WTC11 (cell line): ENCODE results near the gene TET1. TPM values are rescaled to one million over a fixed set of nuclear protein-coding genes. Genes with fewer than 3 reads are reported as not detected.
"Not testable (repeated sequence)": the region's sequence is repeated elsewhere in the genome, so short reads cannot be mapped to it uniquely, and the experiment has no call there.

Source experiments
- ATAC-seq: fragments of 200-7000 bp; cut with Tn5 transposase; 2 replicates; pipeline ENCODE4 v1.10.0; 2021; ENCODE audit warnings: mild to moderate bottlenecking, moderate library complexity
- CTCF ChIA-PET: fragments of 300-600 bp; sonication (Branson Sonifier 250); formaldehyde crosslinking; loops from one replicate; lab custom pipeline; 2021; ENCODE audit warnings: antibody characterized with exemption; lab: Charles Lee
- POLR2A ChIA-PET: fragments of 350-600 bp; sonication (Branson Sonifier 250); formaldehyde crosslinking; loops from one replicate; lab custom pipeline; 2021; ENCODE audit warnings: antibody characterized with exemption; lab: Charles Lee
- DNase-seq: peaks from one replicate; pipeline ENCODE4 v3.0.0; 2021; ENCODE audit warnings: low spot score
- H3K27ac Mint-ChIP-seq: 2 replicates; pipeline ENCODE4 v1.8.0; 2021; ENCODE audit warnings: mixed read lengths
- H3K27me3 Mint-ChIP-seq: 2 replicates; pipeline ENCODE4 v1.8.0; 2021; ENCODE audit warnings: low read depth, mild to moderate bottlenecking, moderate library complexity, mixed read lengths
- H3K36me3 Mint-ChIP-seq: 2 replicates; pipeline ENCODE4 v1.8.0; 2021; ENCODE audit warnings: mixed read lengths
- H3K4me1 Mint-ChIP-seq: 2 replicates; pipeline ENCODE4 v1.8.0; 2022; ENCODE audit warnings: mixed read lengths
- H3K4me3 Mint-ChIP-seq: 2 replicates; pipeline ENCODE4 v1.8.0; 2021; ENCODE audit warnings: mild to moderate bottlenecking, moderate library complexity, mixed read lengths
- H3K9me3 Mint-ChIP-seq: 2 replicates; pipeline ENCODE4 v1.8.0; 2021; ENCODE audit warnings: mixed read lengths
- ATF6 ChIP-seq: sonication (generic); formaldehyde crosslinking; IDR thresholded peaks from 2 replicates; pipeline ENCODE4 v1.8.1; 2023; ENCODE audit warnings: mild to moderate bottlenecking, missing genetic modification reagents
- CBFB ChIP-seq: sonication (generic); formaldehyde crosslinking; IDR thresholded peaks from 2 replicates; pipeline ENCODE4 v1.8.1; 2022; ENCODE audit warnings: mild to moderate bottlenecking, low read depth, missing genetic modification reagents
- ESRRA ChIP-seq: sonication (generic); formaldehyde crosslinking; IDR thresholded peaks from 2 replicates; pipeline ENCODE4 v1.8.1; 2022; ENCODE audit warnings: mild to moderate bottlenecking, missing genetic modification reagents, borderline replicate concordance
- IRF1 ChIP-seq: sonication (generic); formaldehyde crosslinking; IDR thresholded peaks from 2 replicates; pipeline ENCODE4 v1.8.0; 2023; ENCODE audit warnings: missing genetic modification reagents
- JAZF1 ChIP-seq: fragments of 250-450 bp; sonication (Bioruptor Pico); IDR thresholded peaks from 2 replicates; pipeline ENCODE4 v1.9.0; 2021; ENCODE audit warnings: moderate library complexity, mild to moderate bottlenecking, inconsistent platforms
- OVOL2 ChIP-seq: fragments of 250-450 bp; sonication (Bioruptor Pico); IDR thresholded peaks from 2 replicates; pipeline ENCODE4 v1.9.0; 2021; ENCODE audit warnings: mild to moderate bottlenecking, borderline replicate concordance
- SMAD3 ChIP-seq: sonication (generic); formaldehyde crosslinking; IDR thresholded peaks from 2 replicates; pipeline ENCODE4 v1.8.0; 2022; ENCODE audit warnings: missing genetic modification reagents, mild to moderate bottlenecking, borderline replicate concordance
- SOX15 ChIP-seq: fragments of 250-450 bp; sonication (Bioruptor Pico); IDR thresholded peaks from 2 replicates; pipeline ENCODE4 v1.9.0; 2021; ENCODE audit warnings: mild to moderate bottlenecking
- SP1 ChIP-seq: sonication (generic); formaldehyde crosslinking; conservative IDR thresholded peaks from 2 replicates; pipeline ENCODE4 v1.8.1; 2022; ENCODE audit warnings: missing genetic modification reagents
- STAT6 ChIP-seq: sonication (generic); formaldehyde crosslinking; conservative IDR thresholded peaks from 2 replicates; pipeline ENCODE4 v1.8.1; 2023; ENCODE audit warnings: mild to moderate bottlenecking, low read depth, missing genetic modification reagents, moderate library complexity
- USF2 ChIP-seq: sonication (generic); formaldehyde crosslinking; IDR thresholded peaks from 2 replicates; pipeline ENCODE4 v1.8.1; 2023; ENCODE audit warnings: mild to moderate bottlenecking, missing genetic modification reagents, moderate library complexity
- ZNF416 ChIP-seq: fragments of 250-450 bp; sonication (Bioruptor Pico); IDR thresholded peaks from 2 replicates; pipeline ENCODE4 v1.9.0; 2021; ENCODE audit warnings: mild to moderate bottlenecking, inconsistent platforms
- total RNA-seq: library from RNA; stranded (reverse); gene quantifications from 3 replicates; pipeline ENCODE4 v1.2.3, GENCODE V29; 2021
- TF ChIP-seq, protein P1 (sequence below): fragments of 250-450 bp; sonication (Bioruptor Pico); IDR thresholded peaks from 2 replicates; pipeline ENCODE4 v2.1.2; 2022; ENCODE audit warnings: mild to moderate bottlenecking, moderate library complexity
- TF ChIP-seq, protein P2 (sequence below): sonication (generic); formaldehyde crosslinking; IDR thresholded peaks from 2 replicates; pipeline ENCODE4 v1.8.1; 2023; ENCODE audit warnings: mild to moderate bottlenecking, moderate library complexity, missing genetic modification reagents
- TF ChIP-seq, protein P3 (sequence below): sonication (generic); formaldehyde crosslinking; IDR thresholded peaks from 2 replicates; pipeline ENCODE4 v1.8.1; 2022; ENCODE audit warnings: missing genetic modification reagents, borderline replicate concordance
- TF ChIP-seq, protein P4 (sequence below): fragments of 250-450 bp; sonication (Bioruptor Pico); IDR thresholded peaks from 2 replicates; pipeline ENCODE4 v1.9.0; 2021; ENCODE audit warnings: moderate library complexity, mild to moderate bottlenecking, inconsistent platforms, borderline replicate concordance

Gene TET1
- total RNA-seq, 1 experiment from 2014 or later: 71.4 TPM

- no peak for TF ChIP-seq ZNF416
- TF ChIP-seq USF2: no peak
- ChIA-PET POLR2A (no interaction called here), CTCF (no interaction called here)
- no peak for ATAC-seq
- Mint-ChIP-seq H3K9me3 (no peaks in the 10 kb centered on the region), H3K4me1 (no peaks in the 10 kb centered on the region), H3K27me3 (no peaks in the 10 kb centered on the region), H3K4me3 (no peak overlapping the region), H3K36me3 (no peaks in the 10 kb centered on the region), H3K27ac (no peak overlapping the region)
- DNase-seq: no peak
These were observed 140.1 kb downstream of the TET1 start for GRCh38 chr10:68700197-68700596.

DNA sequence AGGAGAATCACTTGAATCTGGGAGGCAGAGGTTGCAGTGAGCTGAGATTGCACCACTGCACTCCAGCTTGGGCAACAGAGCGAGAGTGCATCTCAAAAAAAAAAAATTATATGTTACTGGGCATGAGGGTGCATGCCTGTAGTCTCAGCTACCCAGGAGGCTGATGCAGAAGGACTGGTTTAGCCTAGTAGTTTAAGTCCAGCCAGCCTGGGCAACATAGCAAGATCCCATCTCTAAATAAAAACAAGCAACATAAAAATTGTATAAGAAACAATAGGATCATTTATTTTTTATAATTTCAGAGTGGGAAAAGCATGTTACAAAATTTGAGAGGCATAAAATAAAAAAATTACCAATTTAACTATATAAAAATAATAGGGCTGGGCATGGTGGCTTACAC is 145.4 kb downstream of the TET1 start:
- Mint-ChIP-seq H3K27ac (no peak overlapping the region), H3K36me3 (no peaks in the 10 kb centered on the region), H3K4me1 (no peaks in the 10 kb centered on the region), H3K4me3 (no peak overlapping the region), H3K27me3 (no peaks in the 10 kb centered on the region), H3K9me3 (no peaks in the 10 kb centered on the region)
- ChIA-PET POLR2A (no interaction called here), CTCF (no interaction called here)
- no peak for TF ChIP-seq SP1 (CRISPR knock-in tag)
- no peak for TF ChIP-seq JAZF1
- TF ChIP-seq ATF6 (CRISPR knock-in tag): no peak
- TF ChIP-seq, protein P1, sequence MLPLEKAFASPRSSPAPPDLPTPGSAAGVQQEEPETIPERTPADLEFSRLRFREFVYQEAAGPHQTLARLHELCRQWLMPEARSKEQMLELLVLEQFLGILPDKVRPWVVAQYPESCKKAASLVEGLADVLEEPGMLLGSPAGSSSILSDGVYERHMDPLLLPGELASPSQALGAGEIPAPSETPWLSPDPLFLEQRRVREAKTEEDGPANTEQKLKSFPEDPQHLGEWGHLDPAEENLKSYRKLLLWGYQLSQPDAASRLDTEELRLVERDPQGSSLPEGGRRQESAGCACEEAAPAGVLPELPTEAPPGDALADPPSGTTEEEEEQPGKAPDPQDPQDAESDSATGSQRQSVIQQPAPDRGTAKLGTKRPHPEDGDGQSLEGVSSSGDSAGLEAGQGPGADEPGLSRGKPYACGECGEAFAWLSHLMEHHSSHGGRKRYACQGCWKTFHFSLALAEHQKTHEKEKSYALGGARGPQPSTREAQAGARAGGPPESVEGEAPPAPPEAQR (CRISPR knock-in tag): no peak
- no peak for TF ChIP-seq IRF1
- TF ChIP-seq, protein P2, sequence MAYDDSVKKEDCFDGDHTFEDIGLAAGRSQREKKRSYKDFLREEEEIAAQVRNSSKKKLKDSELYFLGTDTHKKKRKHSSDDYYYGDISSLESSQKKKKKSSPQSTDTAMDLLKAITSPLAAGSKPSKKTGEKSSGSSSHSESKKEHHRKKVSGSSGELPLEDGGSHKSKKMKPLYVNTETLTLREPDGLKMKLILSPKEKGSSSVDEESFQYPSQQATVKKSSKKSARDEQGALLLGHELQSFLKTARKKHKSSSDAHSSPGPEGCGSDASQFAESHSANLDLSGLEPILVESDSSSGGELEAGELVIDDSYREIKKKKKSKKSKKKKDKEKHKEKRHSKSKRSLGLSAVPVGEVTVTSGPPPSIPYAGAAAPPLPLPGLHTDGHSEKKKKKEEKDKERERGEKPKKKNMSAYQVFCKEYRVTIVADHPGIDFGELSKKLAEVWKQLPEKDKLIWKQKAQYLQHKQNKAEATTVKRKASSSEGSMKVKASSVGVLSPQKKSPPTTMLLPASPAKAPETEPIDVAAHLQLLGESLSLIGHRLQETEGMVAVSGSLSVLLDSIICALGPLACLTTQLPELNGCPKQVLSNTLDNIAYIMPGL (CRISPR knock-in tag): no peak
- no peak for TF ChIP-seq SMAD3 (CRISPR knock-in tag)
- no peak for TF ChIP-seq ESRRA (CRISPR knock-in tag)
- no peak for TF ChIP-seq SOX15 (CRISPR knock-in tag)
- no peak for TF ChIP-seq OVOL2
- no peak for TF ChIP-seq CBFB
- TF ChIP-seq STAT6 (CRISPR knock-in tag): no peak
- TF ChIP-seq, protein P3, sequence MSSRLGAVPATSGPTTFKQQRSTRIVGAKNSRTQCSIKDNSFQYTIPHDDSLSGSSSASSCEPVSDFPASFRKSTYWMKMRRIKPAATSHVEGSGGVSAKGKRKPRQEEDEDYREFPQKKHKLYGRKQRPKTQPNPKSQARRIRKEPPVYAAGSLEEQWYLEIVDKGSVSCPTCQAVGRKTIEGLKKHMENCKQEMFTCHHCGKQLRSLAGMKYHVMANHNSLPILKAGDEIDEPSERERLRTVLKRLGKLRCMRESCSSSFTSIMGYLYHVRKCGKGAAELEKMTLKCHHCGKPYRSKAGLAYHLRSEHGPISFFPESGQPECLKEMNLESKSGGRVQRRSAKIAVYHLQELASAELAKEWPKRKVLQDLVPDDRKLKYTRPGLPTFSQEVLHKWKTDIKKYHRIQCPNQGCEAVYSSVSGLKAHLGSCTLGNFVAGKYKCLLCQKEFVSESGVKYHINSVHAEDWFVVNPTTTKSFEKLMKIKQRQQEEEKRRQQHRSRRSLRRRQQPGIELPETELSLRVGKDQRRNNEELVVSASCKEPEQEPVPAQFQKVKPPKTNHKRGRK (CRISPR knock-in tag): no peak
- TF ChIP-seq, protein P4, sequence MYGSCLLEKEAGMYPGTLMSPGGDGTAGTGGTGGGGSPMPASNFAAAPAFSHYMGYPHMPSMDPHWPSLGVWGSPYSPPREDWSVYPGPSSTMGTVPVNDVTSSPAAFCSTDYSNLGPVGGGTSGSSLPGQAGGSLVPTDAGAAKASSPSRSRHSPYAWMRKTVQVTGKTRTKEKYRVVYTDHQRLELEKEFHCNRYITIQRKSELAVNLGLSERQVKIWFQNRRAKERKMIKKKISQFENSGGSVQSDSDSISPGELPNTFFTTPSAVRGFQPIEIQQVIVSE (CRISPR knock-in tag): no peak
- no peak for ATAC-seq
- no peak for DNase-seq

DNA sequence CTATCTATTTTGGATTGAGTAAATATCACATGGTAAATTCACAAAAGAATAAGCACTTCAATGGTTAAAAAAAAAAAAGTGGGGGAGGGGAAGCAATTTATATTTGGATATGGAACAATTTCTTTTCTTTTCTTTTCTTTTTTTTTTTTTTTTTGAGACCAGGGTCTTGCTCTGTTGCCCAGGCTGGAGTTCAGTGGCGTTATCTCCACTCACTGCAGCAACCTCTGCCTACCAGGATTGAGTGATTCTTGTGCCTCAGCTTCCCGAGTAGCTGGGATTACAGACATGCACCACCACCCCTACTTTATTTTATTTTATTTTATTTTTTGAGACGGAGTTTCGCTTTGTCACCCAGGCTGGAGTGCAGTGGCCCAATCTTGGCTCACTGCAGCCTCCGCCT is 148.8 kb downstream of the TET1 start:
- H3K9me3 Mint-ChIP-seq, DNase-seq, CTCF ChIA-PET, H3K4me1 Mint-ChIP-seq, ATAC-seq, H3K4me3 Mint-ChIP-seq, H3K27ac Mint-ChIP-seq, H3K27me3 Mint-ChIP-seq, H3K36me3 Mint-ChIP-seq: not testable (repeated sequence)
- POLR2A ChIA-PET: interaction anchor here (0.6 kb wide), 1 partner anchor 219 kb away, joined by 5 read pairs; no protein-coding TSS in a partner anchor

DNA sequence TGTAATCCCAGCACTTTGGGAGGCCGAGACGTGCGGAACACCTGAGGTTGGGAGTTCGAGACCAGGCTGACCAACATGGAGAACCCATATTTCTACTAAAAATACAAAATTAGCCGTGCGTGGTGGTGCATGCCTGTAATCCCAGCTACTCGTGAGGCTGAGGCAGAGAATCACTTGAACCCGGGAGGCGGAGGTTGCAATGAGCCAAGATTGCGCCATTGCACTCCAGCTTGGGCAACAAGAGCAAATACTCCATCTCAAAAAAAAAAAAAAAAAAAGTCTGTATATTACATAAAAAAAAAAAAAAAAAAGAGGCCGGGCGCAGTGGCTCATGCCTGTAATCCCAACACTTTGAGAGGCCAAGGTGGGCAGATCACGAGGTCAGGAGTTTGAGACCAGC is 152.9 kb downstream of the TET1 start:
- ATAC-seq, H3K36me3 Mint-ChIP-seq, DNase-seq, H3K4me1 Mint-ChIP-seq, H3K27ac Mint-ChIP-seq, H3K9me3 Mint-ChIP-seq, CTCF ChIA-PET, H3K4me3 Mint-ChIP-seq, H3K27me3 Mint-ChIP-seq: not testable (repeated sequence)
- POLR2A ChIA-PET: interaction anchor here (0.7 kb wide), 1 partner anchor 22 kb away, joined by 5 read pairs; no protein-coding TSS in a partner anchor
